Measurements from ENCODE around the gene PUS10.
"Not testable (repeated sequence)": the region's sequence is repeated elsewhere in the genome, so short reads cannot be mapped to it uniquely, and the experiment has no call there.

The PUS10 gene

DNA sequence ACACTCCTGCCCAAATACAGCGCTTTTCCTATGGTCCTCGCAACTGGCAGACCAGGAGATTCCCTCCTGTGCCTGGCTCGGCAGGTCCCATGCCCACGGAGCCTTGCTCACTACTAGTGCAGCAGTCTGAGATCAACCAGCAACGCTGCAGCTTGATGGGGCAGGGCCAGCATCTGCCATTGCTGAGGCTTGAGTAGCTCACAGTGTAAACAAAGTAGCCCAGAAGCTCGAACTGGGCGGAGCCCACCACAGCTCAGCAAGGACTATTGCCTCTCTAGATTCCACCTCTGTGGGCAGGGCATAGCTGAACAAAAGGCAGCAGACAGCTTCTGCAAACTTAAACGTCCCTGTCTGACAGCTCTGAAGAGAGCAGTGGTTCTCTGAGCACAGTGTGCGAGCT, 16.5 kb upstream of the PUS10 start:
- not testable (repeated sequence) for H3K27ac ChIP-seq (ENCODE audit: low read depth, low read length); H3K9me3 ChIP-seq (ENCODE audit: low read length); H3K9ac ChIP-seq (ENCODE audit: low read length); H3K27me3 ChIP-seq (ENCODE audit: control insufficient read depth in 1 of 2, insufficient read depth in 2 of 2, low read length in 2 of 2); H3K4me1 ChIP-seq (ENCODE audit: insufficient read depth, low read length); H3K4me3 ChIP-seq (ENCODE audit: low read depth in 1 of 2, low read length in 2 of 2)
- peaks cover 20% of the 10 kb centered on the region for H3K36me3 ChIP-seq (ENCODE audit: insufficient read depth, low read length)

DNA sequence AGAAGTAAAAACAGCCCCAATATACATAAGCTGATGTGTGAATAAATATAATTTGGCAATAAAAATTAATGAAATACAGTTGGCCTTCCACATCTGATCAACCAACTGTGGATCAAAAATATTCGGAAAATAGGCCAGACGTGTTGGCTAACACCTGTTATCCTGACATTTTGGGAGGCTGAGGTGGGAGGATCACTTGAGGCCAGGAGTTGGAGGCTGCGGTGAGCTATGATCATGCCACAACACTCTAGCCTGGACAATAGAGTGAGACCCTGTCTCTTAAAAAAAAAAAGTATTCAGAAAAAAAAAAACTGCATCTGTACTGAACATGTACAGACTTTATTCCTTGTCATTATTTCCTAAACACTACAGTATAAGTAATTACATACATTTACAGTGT, 11.5 kb upstream of the PUS10 start:
- no peaks in the 10 kb centered on the region for H3K9me3 ChIP-seq (ENCODE audit: low read length)
- no peak overlapping the region for H3K4me3 ChIP-seq (ENCODE audit: low read depth in 1 of 2, low read length in 2 of 2)
- no peak overlapping the region for H3K27ac ChIP-seq (ENCODE audit: low read depth, low read length)
- H3K9ac ChIP-seq (ENCODE audit: low read length): no peak overlapping the region
- peaks cover 20% of the 10 kb centered on the region for H3K36me3 ChIP-seq (ENCODE audit: insufficient read depth, low read length)
- H3K27me3 ChIP-seq (ENCODE audit: control insufficient read depth in 1 of 2, insufficient read depth in 2 of 2, low read length in 2 of 2): no peaks in the 10 kb centered on the region
- H3K4me1 ChIP-seq (ENCODE audit: insufficient read depth, low read length): no peaks in the 10 kb centered on the region

DNA sequence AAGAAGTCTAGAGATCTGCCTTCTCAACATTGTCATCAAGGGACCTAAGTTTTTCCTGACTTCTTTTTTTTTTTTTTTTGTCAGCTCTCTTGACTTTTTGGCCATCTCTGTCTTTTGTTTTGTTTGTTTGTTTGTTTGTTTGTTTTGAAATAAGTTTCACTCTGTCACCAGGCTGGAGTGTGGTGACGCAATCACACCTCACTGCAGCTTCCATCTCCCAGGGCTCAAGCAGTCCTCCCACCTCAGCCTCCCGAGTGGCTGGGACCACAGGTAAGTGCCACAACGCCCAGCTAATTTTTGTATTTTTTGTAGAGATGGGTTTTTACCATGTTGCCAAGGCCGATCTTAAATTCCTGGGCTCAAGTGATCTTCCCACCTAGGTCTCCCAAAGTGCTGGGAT, 5.6 kb upstream of the PUS10 start:
- Histone ChIP-seq H3K36me3 (ENCODE audit: insufficient read depth, low read length) (no peaks in the 10 kb centered on the region), H3K4me1 (ENCODE audit: insufficient read depth, low read length) (no peaks in the 10 kb centered on the region), H3K27ac (ENCODE audit: low read depth, low read length) (no peak overlapping the region), H3K27me3 (ENCODE audit: control insufficient read depth in 1 of 2, insufficient read depth in 2 of 2, low read length in 2 of 2) (no peaks in the 10 kb centered on the region), H3K4me3 (ENCODE audit: low read depth in 1 of 2, low read length in 2 of 2) (no peak overlapping the region), H3K9me3 (ENCODE audit: low read length) (no peaks in the 10 kb centered on the region), H3K9ac (ENCODE audit: low read length) (no peak overlapping the region)

DNA sequence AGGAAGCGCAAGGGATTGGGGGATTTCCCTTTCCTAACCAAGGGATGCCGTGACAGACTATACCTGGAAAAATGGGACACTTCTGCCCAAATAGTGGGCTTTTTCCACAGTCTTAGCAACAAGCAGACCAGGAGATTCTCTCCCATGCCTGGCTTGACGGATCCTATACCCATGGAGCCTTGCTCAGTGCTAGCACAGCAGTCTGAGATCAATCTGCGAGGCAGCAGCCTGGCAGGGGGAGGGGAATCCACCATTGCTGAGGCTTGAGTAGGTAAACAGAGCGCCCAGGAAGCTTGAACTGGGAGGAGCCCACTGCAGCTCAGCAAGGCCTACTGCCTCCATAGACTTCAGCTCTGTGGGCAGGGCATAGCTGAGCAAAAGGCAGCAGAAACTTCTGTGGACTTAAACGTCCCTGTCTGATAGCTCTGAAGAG, 3.2 kb upstream of the PUS10 start:
- H3K9ac ChIP-seq (ENCODE audit: low read length): no peak overlapping the region
- no peaks in the 10 kb centered on the region for H3K36me3 ChIP-seq (ENCODE audit: insufficient read depth, low read length)
- no peak overlapping the region for H3K4me3 ChIP-seq (ENCODE audit: low read depth in 1 of 2, low read length in 2 of 2)
- no peaks in the 10 kb centered on the region for H3K4me1 ChIP-seq (ENCODE audit: insufficient read depth, low read length)
- H3K27me3 ChIP-seq (ENCODE audit: control insufficient read depth in 1 of 2, insufficient read depth in 2 of 2, low read length in 2 of 2): no peaks in the 10 kb centered on the region
- no peak overlapping the region for H3K27ac ChIP-seq (ENCODE audit: low read depth, low read length)
- no peaks in the 10 kb centered on the region for H3K9me3 ChIP-seq (ENCODE audit: low read length)

DNA sequence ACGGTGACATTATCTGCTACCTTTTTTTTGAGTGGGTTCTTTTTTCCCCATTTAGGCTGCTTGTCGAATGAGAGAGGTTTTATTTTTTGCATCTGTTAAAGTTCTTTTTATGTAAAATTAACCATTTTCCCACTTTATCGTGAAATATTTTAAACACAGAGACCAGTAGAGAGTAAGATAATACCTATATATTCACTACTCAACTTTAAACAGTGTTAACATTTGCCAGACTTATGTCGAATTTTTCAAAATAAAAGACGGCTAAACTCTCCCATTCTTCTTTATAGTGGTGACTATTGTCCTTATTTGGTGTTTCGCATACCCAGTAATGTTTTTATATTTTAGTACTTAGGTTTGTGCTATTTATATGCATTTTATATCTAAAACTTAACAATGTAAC, 743 bp upstream of the PUS10 start:
- H3K27ac ChIP-seq (ENCODE audit: low read depth, low read length): peak overlapping the region; percentile 17
- no peaks in the 10 kb centered on the region for H3K27me3 ChIP-seq (ENCODE audit: control insufficient read depth in 1 of 2, insufficient read depth in 2 of 2, low read length in 2 of 2)
- peak overlapping the region; percentile 94 for H3K9ac ChIP-seq (ENCODE audit: low read length)
- H3K4me1 ChIP-seq (ENCODE audit: insufficient read depth, low read length): no peaks in the 10 kb centered on the region
- peak overlapping the region in 1 of 2 donors; percentile 100 for H3K4me3 ChIP-seq (ENCODE audit: low read depth in 1 of 2, low read length in 2 of 2)
- H3K9me3 ChIP-seq (ENCODE audit: low read length): no peaks in the 10 kb centered on the region
- no peaks in the 10 kb centered on the region for H3K36me3 ChIP-seq (ENCODE audit: insufficient read depth, low read length)

DNA sequence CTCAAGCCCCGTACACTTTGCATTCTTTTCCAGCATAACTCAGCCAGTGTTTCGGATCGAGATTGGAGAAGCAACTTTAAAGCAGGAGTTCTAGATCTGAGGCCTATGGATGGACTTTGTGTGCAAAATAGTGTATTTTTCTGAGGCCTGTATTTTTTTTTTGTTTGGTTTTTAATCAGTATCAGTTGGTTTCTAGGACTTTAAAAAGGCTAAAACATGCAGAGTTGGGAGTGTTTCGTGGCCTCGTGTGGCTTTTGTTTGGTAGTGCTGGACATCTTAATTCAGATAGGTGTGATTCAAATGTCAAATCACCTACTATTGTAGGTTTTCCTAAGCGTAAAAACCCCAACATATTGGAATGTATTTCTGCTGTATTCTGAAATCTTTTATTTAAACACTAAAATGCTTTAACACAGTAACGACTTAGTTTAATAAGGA, 282 bp upstream of the PUS10 start:
- no peaks in the 10 kb centered on the region for H3K4me1 ChIP-seq (ENCODE audit: insufficient read depth, low read length)
- H3K9me3 ChIP-seq (ENCODE audit: low read length): no peaks in the 10 kb centered on the region
- no peaks in the 10 kb centered on the region for H3K27me3 ChIP-seq (ENCODE audit: control insufficient read depth in 1 of 2, insufficient read depth in 2 of 2, low read length in 2 of 2)
- peak overlapping the region; percentile 83 to 100 for H3K4me3 ChIP-seq (ENCODE audit: low read depth in 1 of 2, low read length in 2 of 2)
- peak overlapping the region; percentile 94 for H3K9ac ChIP-seq (ENCODE audit: low read length)
- peak overlapping the region; percentile 71 for H3K27ac ChIP-seq (ENCODE audit: low read depth, low read length)
- no peaks in the 10 kb centered on the region for H3K36me3 ChIP-seq (ENCODE audit: insufficient read depth, low read length)

DNA sequence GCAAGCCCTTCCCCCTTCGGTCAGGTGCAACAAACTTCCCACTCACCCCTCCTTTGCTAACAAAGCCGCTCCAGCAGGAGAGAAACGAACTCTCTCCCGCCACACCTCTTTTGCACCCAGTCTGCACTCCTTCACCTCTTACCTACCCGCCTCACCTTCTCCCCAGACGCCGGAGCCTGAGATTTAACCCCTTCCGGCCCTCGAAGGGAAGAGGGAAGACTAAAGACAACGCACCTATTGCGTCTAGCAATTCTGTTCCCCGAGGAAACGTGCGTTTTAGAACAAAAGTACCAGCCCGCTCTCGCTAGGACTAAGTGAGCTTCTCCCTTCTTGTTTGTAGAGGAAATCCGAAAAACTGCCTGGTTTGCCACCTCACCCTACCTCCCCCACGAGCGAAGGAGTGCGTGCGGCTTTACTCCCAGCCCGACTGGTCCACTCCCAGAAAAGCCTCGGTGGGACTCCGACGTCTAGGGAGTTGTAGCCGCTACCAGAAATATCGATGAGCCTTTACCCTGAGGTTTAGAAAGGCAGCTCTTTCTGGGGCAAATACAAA, 976 bp downstream of the PUS10 start:
- peak overlapping the region; percentile 94 for H3K9ac ChIP-seq (ENCODE audit: low read length)
- H3K9me3 ChIP-seq (ENCODE audit: low read length): no peaks in the 10 kb centered on the region
- H3K27me3 ChIP-seq (ENCODE audit: control insufficient read depth in 1 of 2, insufficient read depth in 2 of 2, low read length in 2 of 2): no peaks in the 10 kb centered on the region
- H3K4me3 ChIP-seq (ENCODE audit: low read depth in 1 of 2, low read length in 2 of 2): peak overlapping the region; percentile 83 to 100
- peak overlapping the region; percentile 71 for H3K27ac ChIP-seq (ENCODE audit: low read depth, low read length)
- H3K4me1 ChIP-seq (ENCODE audit: insufficient read depth, low read length): no peaks in the 10 kb centered on the region
- H3K36me3 ChIP-seq (ENCODE audit: insufficient read depth, low read length): no peaks in the 10 kb centered on the region

DNA sequence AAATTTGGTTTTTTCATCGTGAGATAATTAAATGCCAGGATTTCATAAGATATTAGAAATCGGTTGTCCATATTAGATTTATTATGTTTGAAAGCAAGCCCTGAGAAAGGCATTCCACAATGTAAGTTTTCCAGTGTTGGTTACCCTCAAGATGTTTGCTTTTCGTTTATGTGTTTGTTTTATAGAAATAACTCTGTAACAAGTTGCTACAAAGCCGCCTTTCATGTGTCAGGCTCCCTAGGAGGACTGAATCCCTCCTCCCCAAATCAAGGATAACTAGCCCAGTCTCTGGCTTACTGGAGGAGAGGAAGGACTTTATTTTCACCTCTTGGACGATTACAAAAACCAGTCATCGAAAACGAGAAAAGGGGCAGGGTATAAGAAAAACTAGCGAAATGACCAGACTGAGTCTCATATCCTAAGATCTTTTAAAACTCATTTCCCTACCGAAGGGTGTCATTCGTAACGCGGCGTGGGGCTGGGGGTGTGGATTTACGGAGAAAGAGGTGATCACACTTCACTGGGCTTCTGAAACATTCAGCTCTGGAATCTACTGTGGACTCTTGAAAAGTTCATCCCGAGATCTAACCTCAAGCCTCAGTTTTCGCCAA, 1.6 kb downstream of the PUS10 start:
- H3K9ac ChIP-seq (ENCODE audit: low read length): peak overlapping the region; percentile 94
- H3K27me3 ChIP-seq (ENCODE audit: control insufficient read depth in 1 of 2, insufficient read depth in 2 of 2, low read length in 2 of 2): no peaks in the 10 kb centered on the region
- no peaks in the 10 kb centered on the region for H3K36me3 ChIP-seq (ENCODE audit: insufficient read depth, low read length)
- H3K4me1 ChIP-seq (ENCODE audit: insufficient read depth, low read length): no peaks in the 10 kb centered on the region
- no peaks in the 10 kb centered on the region for H3K9me3 ChIP-seq (ENCODE audit: low read length)
- peak overlapping the region; percentile 71 for H3K27ac ChIP-seq (ENCODE audit: low read depth, low read length)
- H3K4me3 ChIP-seq (ENCODE audit: low read depth in 1 of 2, low read length in 2 of 2): peak overlapping the region; percentile 83 to 100

DNA sequence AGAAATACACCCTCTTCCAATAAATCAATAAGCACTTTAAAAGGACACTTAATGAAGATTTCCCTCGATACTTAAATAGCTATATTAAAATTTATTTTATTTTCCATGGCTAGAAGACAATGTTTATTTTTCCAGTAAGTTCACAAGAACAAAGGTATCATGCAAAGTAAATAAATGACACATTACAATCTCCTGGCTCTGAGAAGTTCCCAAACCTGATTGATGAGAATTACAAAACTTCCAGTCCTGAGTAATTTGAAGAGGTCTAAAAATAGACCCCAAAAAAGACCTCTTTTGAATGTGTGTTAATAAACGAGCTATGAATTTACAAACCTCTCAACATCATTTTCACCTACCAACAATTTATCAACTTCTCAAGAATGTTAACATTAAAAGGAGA, 2.1 kb downstream of the PUS10 start:
- Histone ChIP-seq H3K27ac (ENCODE audit: low read depth, low read length) (no peak overlapping the region), H3K36me3 (ENCODE audit: insufficient read depth, low read length) (no peaks in the 10 kb centered on the region), H3K27me3 (ENCODE audit: control insufficient read depth in 1 of 2, insufficient read depth in 2 of 2, low read length in 2 of 2) (no peaks in the 10 kb centered on the region), H3K4me1 (ENCODE audit: insufficient read depth, low read length) (no peaks in the 10 kb centered on the region), H3K4me3 (ENCODE audit: low read depth in 1 of 2, low read length in 2 of 2) (peak overlapping the region in 1 of 2 donors; percentile 100), H3K9ac (ENCODE audit: low read length) (peak overlapping the region; percentile 94), H3K9me3 (ENCODE audit: low read length) (no peaks in the 10 kb centered on the region)

DNA sequence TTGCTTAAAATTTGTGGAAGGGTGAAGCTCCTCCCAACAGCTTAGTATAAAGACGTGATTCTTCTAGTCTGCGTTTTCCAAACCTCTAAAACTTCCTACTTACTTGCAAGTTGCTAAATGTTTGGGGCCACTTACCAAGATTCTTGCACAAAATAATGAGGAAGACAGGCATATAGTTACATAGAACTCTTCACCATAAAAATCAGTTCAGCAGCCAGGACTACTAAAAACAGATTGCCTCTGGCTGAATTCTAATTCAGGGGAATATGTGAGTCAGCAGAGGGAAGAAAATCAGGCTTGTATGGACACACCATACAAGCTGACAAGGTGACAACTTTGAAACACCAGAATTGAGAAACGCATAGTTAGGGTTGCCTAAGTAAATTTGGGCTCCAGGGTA, 3.3 kb downstream of the PUS10 start:
- no peaks in the 10 kb centered on the region for H3K36me3 ChIP-seq (ENCODE audit: insufficient read depth, low read length)
- no peaks in the 10 kb centered on the region for H3K9me3 ChIP-seq (ENCODE audit: low read length)
- H3K27ac ChIP-seq (ENCODE audit: low read depth, low read length): no peak overlapping the region
- H3K4me3 ChIP-seq (ENCODE audit: low read depth in 1 of 2, low read length in 2 of 2): no peak overlapping the region
- H3K4me1 ChIP-seq (ENCODE audit: insufficient read depth, low read length): no peaks in the 10 kb centered on the region
- H3K9ac ChIP-seq (ENCODE audit: low read length): no peak overlapping the region
- no peaks in the 10 kb centered on the region for H3K27me3 ChIP-seq (ENCODE audit: control insufficient read depth in 1 of 2, insufficient read depth in 2 of 2, low read length in 2 of 2)

DNA sequence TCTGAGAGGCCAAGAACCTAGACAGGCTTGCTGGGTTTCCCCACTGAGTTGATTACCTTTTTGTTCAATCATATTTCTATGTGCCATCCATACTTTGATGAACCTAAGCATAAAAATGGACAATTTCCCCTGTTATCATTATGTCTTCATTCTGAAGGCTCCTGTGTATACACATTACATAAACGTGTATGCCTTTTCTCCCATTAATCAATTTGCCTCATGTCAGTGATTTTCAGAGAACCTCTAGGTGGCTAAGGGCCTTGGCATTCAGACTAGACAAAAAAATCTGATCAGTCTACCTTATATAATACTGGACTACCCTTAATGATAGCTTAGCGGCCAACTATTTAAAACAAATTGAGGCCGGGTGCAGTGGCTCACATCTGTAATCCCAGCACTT, 4.7 kb downstream of the PUS10 start:
- Histone ChIP-seq H3K27me3 (ENCODE audit: control insufficient read depth in 1 of 2, insufficient read depth in 2 of 2, low read length in 2 of 2) (no peaks in the 10 kb centered on the region), H3K4me3 (ENCODE audit: low read depth in 1 of 2, low read length in 2 of 2) (no peak overlapping the region), H3K9me3 (ENCODE audit: low read length) (no peaks in the 10 kb centered on the region), H3K27ac (ENCODE audit: low read depth, low read length) (no peak overlapping the region), H3K4me1 (ENCODE audit: insufficient read depth, low read length) (no peaks in the 10 kb centered on the region), H3K9ac (ENCODE audit: low read length) (no peak overlapping the region), H3K36me3 (ENCODE audit: insufficient read depth, low read length) (no peaks in the 10 kb centered on the region)

DNA sequence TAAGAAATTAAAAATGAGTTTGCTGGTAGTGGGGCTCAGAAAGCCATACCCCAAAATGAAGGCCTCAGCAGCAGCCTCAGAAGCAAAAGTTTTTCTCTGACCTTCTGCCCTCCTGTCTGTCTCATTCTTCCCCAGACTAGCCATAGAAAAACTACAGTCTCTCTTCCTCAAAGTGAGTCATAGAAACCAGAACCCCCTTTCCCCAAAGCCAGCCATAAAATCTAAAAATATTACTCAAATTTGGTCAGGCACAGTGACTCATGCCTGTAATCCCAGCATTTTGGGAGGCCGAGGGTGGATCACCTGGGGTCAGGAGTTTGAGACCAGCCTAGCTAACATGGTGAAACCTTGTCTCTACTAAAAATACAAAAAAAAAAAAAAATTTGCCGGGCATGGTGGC, 5.8 kb downstream of the PUS10 start:
- not testable (repeated sequence) for H3K4me3 ChIP-seq (ENCODE audit: low read depth in 1 of 2, low read length in 2 of 2); H3K9ac ChIP-seq (ENCODE audit: low read length); H3K9me3 ChIP-seq (ENCODE audit: low read length); H3K27ac ChIP-seq (ENCODE audit: low read depth, low read length); H3K27me3 ChIP-seq (ENCODE audit: control insufficient read depth in 1 of 2, insufficient read depth in 2 of 2, low read length in 2 of 2); H3K4me1 ChIP-seq (ENCODE audit: insufficient read depth, low read length); H3K36me3 ChIP-seq (ENCODE audit: insufficient read depth, low read length)

Data from muscle layer of colon (tissue), 2 donors.